Lung microvascular endothelial cell (primary cell): Measurements from ENCODE around the gene ATPAF2. TPM values are rescaled to one million over a fixed set of nuclear protein-coding genes. Genes with fewer than 3 reads are reported as not detected.

Experiments
- DNase-seq, 2 donors: peaks; one replicate each; pipeline versions ENCODE4 v3.0.0 to v3.0.0-alpha.2; 2010; ENCODE audit warnings: low read depth in 2 of 2
- total RNA-seq: library from RNA; depleted of rRNA; stranded (reverse); fragments of >200 nt; gene quantifications from 2 replicates; pipeline ENCODE4 v1.2.1, GENCODE V29; 2014

Gene ATPAF2
- total RNA-seq, 1 donor from 2014 or later = 15.1 TPM

GRCh38 chr17:17985555-17985954 lies 53.4 kb downstream of the ATPAF2 start:
- peak; percentile 32 to 58 for DNase-seq

GRCh38 chr17:17985153-17985552 lies 53.8 kb downstream of the ATPAF2 start:
- DNase-seq = no peak

GRCh38 chr17:17983776-17984175 lies 55.2 kb downstream of the ATPAF2 start:
- DNase-seq = no peak

- DNase-seq = no peak
Measured at GRCh38 chr17:17983376-17983775, 55.6 kb downstream of the ATPAF2 start.

- no peak for DNase-seq
Measured at GRCh38 chr17:17982801-17983200, 56.2 kb downstream of the ATPAF2 start.

- no peak for DNase-seq
Measured at GRCh38 chr17:17981330-17981729, 57.6 kb downstream of the ATPAF2 start.

GRCh38 chr17:17979778-17980177 lies 59.2 kb downstream of the ATPAF2 start:
- no peak for DNase-seq

GRCh38 chr17:17978481-17979424 lies 60.2 kb downstream of the ATPAF2 start:
- DNase-seq = no peak

GRCh38 chr17:17976931-17977570 lies 61.9 kb downstream of the ATPAF2 start:
- DNase-seq = no peak

- DNase-seq = no peak
Measured at GRCh38 chr17:17975436-17975835, 63.5 kb downstream of the ATPAF2 start.

- no peak for DNase-seq
Measured at GRCh38 chr17:17972952-17973254, 66.1 kb downstream of the ATPAF2 start.

- peak; percentile 100 for DNase-seq
Measured at GRCh38 chr17:17972126-17972951, 66.6 kb downstream of the ATPAF2 start, which contains the start of the genes DRC3 and TOM1L2. Gene DRC3 (plus strand): TSS chr17:17972862. CDS start chr17:17977599, 4,737 bp downstream. Gene TOM1L2 (minus strand): TSS chr17:17972400. CDS start chr17:17972313, 87 bp downstream.

- DNase-seq = peak in 1 of 2 donors; percentile 7
Measured at GRCh38 chr17:17971431-17972125, 67.4 kb downstream of the ATPAF2 start.

GRCh38 chr17:17970699-17971430 lies 68.1 kb downstream of the ATPAF2 start:
- DNase-seq = no peak

Other genes with a start within 250 kb of the ATPAF2 start
- gene SREBF1, start 202.2 kb downstream of the ATPAF2 start, total RNA-seq = 28.4 and 41.4 TPM in 2 replicates
- 12.6 and 18.5 TPM in 2 replicates for gene TOM1L2, start 66.8 kb downstream of the ATPAF2 start, total RNA-seq
- 1.1 and 2.0 TPM in 2 replicates for gene DRC3, start 66.3 kb downstream of the ATPAF2 start, total RNA-seq
- gene GID4, start 240 bp upstream of the ATPAF2 start, total RNA-seq = 5.2 and 5.6 TPM in 2 replicates
- gene DRG2, start 48.8 kb upstream of the ATPAF2 start, total RNA-seq = 23.8 and 31.3 TPM in 2 replicates
- under 0.01 and 0.22 TPM in 2 replicates for gene MYO15A, start 69.6 kb upstream of the ATPAF2 start, total RNA-seq
- 43.6 and 70.6 TPM in 2 replicates for gene ALKBH5, start 144.7 kb upstream of the ATPAF2 start, total RNA-seq
- 13.9 and 14.6 TPM in 2 replicates for gene LLGL1, start 186.5 kb upstream of the ATPAF2 start, total RNA-seq
- 247 and 272 TPM in 2 replicates for gene FLII, start 219.6 kb upstream of the ATPAF2 start, total RNA-seq
- gene MIEF2, start 221.5 kb upstream of the ATPAF2 start, total RNA-seq = 8.1 and 10.3 TPM in 2 replicates